SK-N-SH treated with all-trans-retinoic acid at 6 μM for 48 hours (cell line): ENCODE data around the gene CHST11.

Source experiments
- ATAC-seq: fragments of 200-7000 bp; cut with Tn5 transposase; 3 replicates; pipeline ENCODE4 v1.9.1; 2020; ENCODE audit warnings: mild to moderate bottlenecking, moderate library complexity
- ARNTL ChIP-seq: fragments of 450-650 bp; formaldehyde crosslinking; IDR thresholded peaks from 2 replicates; pipeline ENCODE4 v1.5.0; 2020; ENCODE audit warnings: low read depth, mild to moderate bottlenecking, moderate library complexity, borderline replicate concordance
- BACH2 ChIP-seq: fragments of 250-450 bp; sonication (Bioruptor Pico); IDR thresholded peaks from 2 replicates; pipeline ENCODE4 v1.9.0; 2021; ENCODE audit warnings: mild to moderate bottlenecking, borderline replicate concordance
- GLIS3 ChIP-seq: fragments of 250-450 bp; sonication (Bioruptor Pico); IDR thresholded peaks from 2 replicates; pipeline ENCODE4 v1.5.0; 2020; ENCODE audit warnings: mild to moderate bottlenecking, moderate library complexity
- ISL1 ChIP-seq: fragments of 250-450 bp; sonication (Bioruptor Pico); IDR thresholded peaks from 2 replicates; pipeline ENCODE4 v2.1.2; 2022; ENCODE audit warnings: mild to moderate bottlenecking, moderate library complexity
- OSR1 ChIP-seq: fragments of 250-450 bp; sonication (Bioruptor Pico); IDR thresholded peaks from 2 replicates; pipeline ENCODE4 v1.8.0; 2022; ENCODE audit warnings: moderate library complexity, mild to moderate bottlenecking, inconsistent platforms
- PATZ1 ChIP-seq: fragments of 250-450 bp; sonication (Bioruptor Pico); IDR thresholded peaks from 2 replicates; pipeline ENCODE4 v1.8.0; 2020; ENCODE audit warnings: mild to moderate bottlenecking, moderate library complexity, borderline replicate concordance
- POU6F1 ChIP-seq: fragments of 250-450 bp; sonication (Bioruptor Pico); IDR thresholded peaks from 2 replicates; pipeline ENCODE4 v1.8.0; 2021; ENCODE audit warnings: low read depth, mild to moderate bottlenecking, moderate library complexity, borderline replicate concordance
- PPARA ChIP-seq: fragments of 250-450 bp; sonication (Bioruptor Pico); IDR thresholded peaks from 2 replicates; pipeline ENCODE4 v1.5.0; 2020; ENCODE audit warnings: mild to moderate bottlenecking, borderline replicate concordance
- RARB ChIP-seq: fragments of 250-450 bp; sonication (Bioruptor Pico); IDR thresholded peaks from 2 replicates; pipeline ENCODE4 v1.8.0; 2021; ENCODE audit warnings: mild to moderate bottlenecking, moderate library complexity
- SNAI2 ChIP-seq: fragments of 250-450 bp; sonication (Bioruptor Pico); IDR thresholded peaks from 2 replicates; pipeline ENCODE4 v1.5.0; 2020; ENCODE audit warnings: mild to moderate bottlenecking, moderate library complexity
- TCF4 ChIP-seq: fragments of 250-450 bp; sonication (Bioruptor Pico); IDR thresholded peaks from 2 replicates; pipeline ENCODE4 v1.8.0; 2021; ENCODE audit warnings: mild to moderate bottlenecking, moderate library complexity, borderline replicate concordance
- TOX ChIP-seq: fragments of 250-450 bp; sonication (Bioruptor Pico); IDR thresholded peaks from 2 replicates; pipeline ENCODE4 v1.8.0; 2021; ENCODE audit warnings: mild to moderate bottlenecking, moderate library complexity, borderline replicate concordance
- ZC3H10 ChIP-seq: fragments of 250-450 bp; sonication (Bioruptor Pico); IDR thresholded peaks from 2 replicates; pipeline ENCODE4 v1.5.1; 2021; ENCODE audit warnings: mild to moderate bottlenecking, moderate library complexity
- ZFP30 ChIP-seq: fragments of 450-650 bp; formaldehyde crosslinking; IDR thresholded peaks from 2 replicates; pipeline ENCODE4 v1.5.0; 2022; ENCODE audit warnings: mild to moderate bottlenecking, moderate library complexity
- ZNF565 ChIP-seq: fragments of 450-650 bp; formaldehyde crosslinking; conservative IDR thresholded peaks from 2 replicates; pipeline ENCODE4 v1.5.0; 2020; ENCODE audit warnings: low read depth, mild to moderate bottlenecking, moderate library complexity
- ZNF70 ChIP-seq: fragments of 450-650 bp; formaldehyde crosslinking; IDR thresholded peaks from 2 replicates; pipeline ENCODE4 v1.5.0; 2020; ENCODE audit warnings: mild to moderate bottlenecking, moderate library complexity
- ZNF8 ChIP-seq: fragments of 450-650 bp; formaldehyde crosslinking; IDR thresholded peaks from 2 replicates; pipeline ENCODE4 v1.5.0; 2020; ENCODE audit warnings: mild to moderate bottlenecking, moderate library complexity
- TF ChIP-seq, protein P1 (sequence below): fragments of 250-450 bp; sonication (Bioruptor Pico); IDR thresholded peaks from 2 replicates; pipeline ENCODE4 v1.5.0; 2020; ENCODE audit warnings: mild to moderate bottlenecking, moderate library complexity
- TF ChIP-seq, protein P2 (sequence below): fragments of 250-450 bp; sonication (Bioruptor Pico); IDR thresholded peaks from 2 replicates; pipeline ENCODE4 v1.5.1; 2020; ENCODE audit warnings: low read depth, mild to moderate bottlenecking, moderate library complexity
- TF ChIP-seq, protein P3 (sequence below): fragments of 250-450 bp; sonication (Bioruptor Pico); IDR thresholded peaks from 2 replicates; pipeline ENCODE4 v1.5.1; 2021; ENCODE audit warnings: mild to moderate bottlenecking, moderate library complexity

Gene CHST11

GRCh38 chr12:104477510-104478390 lies 21.0 kb downstream of the CHST11 start:
- TF ChIP-seq GLIS3 (CRISPR knock-in tag) (no peak), ZNF565 (no peak), RARB (CRISPR knock-in tag) (no peak), ZFP30 (CRISPR knock-in tag) (no peak), ZC3H10 (no peak), TOX (CRISPR knock-in tag) (no peak), ARNTL (CRISPR knock-in tag) (no peak), SNAI2 (CRISPR knock-in tag) (no peak), POU6F1 (CRISPR knock-in tag) (no peak), ISL1 (CRISPR knock-in tag) (no peak), ZNF8 (CRISPR knock-in tag) (no peak)
- TF ChIP-seq, protein P1, sequence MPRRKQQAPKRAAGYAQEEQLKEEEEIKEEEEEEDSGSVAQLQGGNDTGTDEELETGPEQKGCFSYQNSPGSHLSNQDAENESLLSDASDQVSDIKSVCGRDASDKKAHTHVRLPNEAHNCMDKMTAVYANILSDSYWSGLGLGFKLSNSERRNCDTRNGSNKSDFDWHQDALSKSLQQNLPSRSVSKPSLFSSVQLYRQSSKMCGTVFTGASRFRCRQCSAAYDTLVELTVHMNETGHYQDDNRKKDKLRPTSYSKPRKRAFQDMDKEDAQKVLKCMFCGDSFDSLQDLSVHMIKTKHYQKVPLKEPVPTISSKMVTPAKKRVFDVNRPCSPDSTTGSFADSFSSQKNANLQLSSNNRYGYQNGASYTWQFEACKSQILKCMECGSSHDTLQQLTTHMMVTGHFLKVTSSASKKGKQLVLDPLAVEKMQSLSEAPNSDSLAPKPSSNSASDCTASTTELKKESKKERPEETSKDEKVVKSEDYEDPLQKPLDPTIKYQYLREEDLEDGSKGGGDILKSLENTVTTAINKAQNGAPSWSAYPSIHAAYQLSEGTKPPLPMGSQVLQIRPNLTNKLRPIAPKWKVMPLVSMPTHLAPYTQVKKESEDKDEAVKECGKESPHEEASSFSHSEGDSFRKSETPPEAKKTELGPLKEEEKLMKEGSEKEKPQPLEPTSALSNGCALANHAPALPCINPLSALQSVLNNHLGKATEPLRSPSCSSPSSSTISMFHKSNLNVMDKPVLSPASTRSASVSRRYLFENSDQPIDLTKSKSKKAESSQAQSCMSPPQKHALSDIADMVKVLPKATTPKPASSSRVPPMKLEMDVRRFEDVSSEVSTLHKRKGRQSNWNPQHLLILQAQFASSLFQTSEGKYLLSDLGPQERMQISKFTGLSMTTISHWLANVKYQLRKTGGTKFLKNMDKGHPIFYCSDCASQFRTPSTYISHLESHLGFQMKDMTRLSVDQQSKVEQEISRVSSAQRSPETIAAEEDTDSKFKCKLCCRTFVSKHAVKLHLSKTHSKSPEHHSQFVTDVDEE (CRISPR knock-in tag): no peak
- TF ChIP-seq, protein P2, sequence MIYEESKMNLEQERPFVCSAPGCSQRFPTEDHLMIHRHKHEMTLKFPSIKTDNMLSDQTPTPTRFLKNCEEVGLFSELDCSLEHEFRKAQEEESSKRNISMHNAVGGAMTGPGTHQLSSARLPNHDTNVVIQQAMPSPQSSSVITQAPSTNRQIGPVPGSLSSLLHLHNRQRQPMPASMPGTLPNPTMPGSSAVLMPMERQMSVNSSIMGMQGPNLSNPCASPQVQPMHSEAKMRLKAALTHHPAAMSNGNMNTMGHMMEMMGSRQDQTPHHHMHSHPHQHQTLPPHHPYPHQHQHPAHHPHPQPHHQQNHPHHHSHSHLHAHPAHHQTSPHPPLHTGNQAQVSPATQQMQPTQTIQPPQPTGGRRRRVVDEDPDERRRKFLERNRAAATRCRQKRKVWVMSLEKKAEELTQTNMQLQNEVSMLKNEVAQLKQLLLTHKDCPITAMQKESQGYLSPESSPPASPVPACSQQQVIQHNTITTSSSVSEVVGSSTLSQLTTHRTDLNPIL (CRISPR knock-in tag): no peak
- TF ChIP-seq, protein P3, sequence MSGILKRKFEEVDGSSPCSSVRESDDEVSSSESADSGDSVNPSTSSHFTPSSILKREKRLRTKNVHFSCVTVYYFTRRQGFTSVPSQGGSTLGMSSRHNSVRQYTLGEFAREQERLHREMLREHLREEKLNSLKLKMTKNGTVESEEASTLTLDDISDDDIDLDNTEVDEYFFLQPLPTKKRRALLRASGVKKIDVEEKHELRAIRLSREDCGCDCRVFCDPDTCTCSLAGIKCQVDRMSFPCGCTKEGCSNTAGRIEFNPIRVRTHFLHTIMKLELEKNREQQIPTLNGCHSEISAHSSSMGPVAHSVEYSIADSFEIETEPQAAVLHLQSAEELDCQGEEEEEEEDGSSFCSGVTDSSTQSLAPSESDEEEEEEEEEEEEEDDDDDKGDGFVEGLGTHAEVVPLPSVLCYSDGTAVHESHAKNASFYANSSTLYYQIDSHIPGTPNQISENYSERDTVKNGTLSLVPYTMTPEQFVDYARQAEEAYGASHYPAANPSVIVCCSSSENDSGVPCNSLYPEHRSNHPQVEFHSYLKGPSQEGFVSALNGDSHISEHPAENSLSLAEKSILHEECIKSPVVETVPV: no peak
- ATAC-seq: no peak

DNA sequence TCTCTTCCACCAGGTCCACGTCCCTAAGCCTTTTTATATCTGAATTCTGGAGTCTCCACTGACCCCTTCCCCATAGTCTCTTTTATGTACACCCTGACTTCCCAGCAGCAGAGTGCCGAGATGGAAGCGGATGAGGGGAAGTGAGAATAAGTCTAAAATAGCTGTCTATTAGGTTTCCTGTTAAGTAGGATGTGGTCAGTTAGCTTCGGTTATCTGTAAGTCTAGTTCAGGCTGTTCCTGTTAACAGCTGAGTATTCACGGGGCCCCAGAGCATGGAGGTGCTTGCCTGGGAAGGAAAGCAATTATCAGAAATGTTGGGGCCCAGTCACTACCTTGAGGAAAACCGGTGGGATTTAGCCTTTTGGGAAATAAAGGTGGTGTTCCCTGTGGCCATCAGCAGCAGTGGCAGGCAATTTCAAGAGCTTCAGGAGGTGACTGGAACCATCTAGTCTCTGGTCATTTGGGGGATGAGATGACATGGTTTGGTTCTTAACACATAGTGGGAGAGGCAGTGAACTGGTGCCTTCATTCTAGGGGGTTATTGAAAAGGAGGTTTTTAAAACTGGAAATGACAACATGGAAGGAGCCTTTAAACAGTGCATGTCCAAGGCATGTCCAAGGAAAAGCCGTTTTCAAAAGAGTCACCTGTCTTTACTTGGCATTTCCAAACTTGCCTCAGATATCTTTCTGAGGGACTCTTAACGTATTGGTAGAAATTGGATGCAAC lies 21.8 kb downstream of the CHST11 start:
- no peak for ATAC-seq
- no peak for TF ChIP-seq RARB (CRISPR knock-in tag)
- TF ChIP-seq ZFP30 (CRISPR knock-in tag): no peak
- TF ChIP-seq SNAI2 (CRISPR knock-in tag): no peak
- TF ChIP-seq ZC3H10: no peak
- no peak for TF ChIP-seq ISL1 (CRISPR knock-in tag)
- TF ChIP-seq OSR1 (CRISPR knock-in tag): no peak
- TF ChIP-seq PATZ1 (CRISPR knock-in tag): no peak
- TF ChIP-seq BACH2: no peak
- no peak for TF ChIP-seq ARNTL (CRISPR knock-in tag)
- no peak for TF ChIP-seq ZNF70 (CRISPR knock-in tag)
- TF ChIP-seq PPARA: no peak
- no peak for TF ChIP-seq TOX (CRISPR knock-in tag)
- TF ChIP-seq, protein P1 (CRISPR knock-in tag): no peak
- no peak for TF ChIP-seq TCF4 (CRISPR knock-in tag)
- TF ChIP-seq ZNF565: no peak
- TF ChIP-seq, all 23 proteins: peak for 0
